ENCODE measurements around the gene STN1. TPM values are rescaled to one million over a fixed set of nuclear protein-coding genes. Genes with fewer than 3 reads are reported as not detected.

STN1 gene
- total and polyA plus RNA-seq, 2 of the 4 experiments (the other 2 are of a cell fraction), result 17.8 to 32.3 TPM

GRCh38 chr10:103966671-103967447, 48.9 kb upstream of the STN1 start, which contains the start of gene SLK:
Gene SLK (plus strand): TSS chr10:103967140. CDS start chr10:103967746, 606 bp downstream.
- Histone ChIP-seq H3K4me2 (ENCODE audit: low read depth, low read length) (peak within 1 kb of the TSS; percentile 78), H4K20me1 (ENCODE audit: insufficient read depth, low read length) (peaks cover 18% of the 10 kb centered on the region; the same call in 1 of the 2 replicates), H3K27ac (ENCODE audit: insufficient read depth, low read length) (peak within 1 kb of the TSS; percentile 65), H3K79me1 (ENCODE audit: low read depth in 1 of 2, low read length in 2 of 2) (peaks cover 9 to 30% of the 10 kb centered on the region in 2 experiments; a peak in 3 of 4 replicates), H3K4me3 (ENCODE audit: insufficient read depth, low read depth, low read length) (peak within 1 kb of the TSS; percentile 93), H3K9me1 (ENCODE audit: insufficient read depth, low read length) (peaks cover 3% of the 10 kb centered on the region), H2BK15ac (ENCODE audit: low read depth, low read length) (peak within 1 kb of the TSS; percentile 62; the same call in 1 of the 3 replicates), H3K9ac (ENCODE audit: low read depth, low read length) (peak within 1 kb of the TSS; percentile 82), H3K18ac (ENCODE audit: low read depth, low read length) (peak within 1 kb of the TSS; percentile 84), H4K5ac (ENCODE audit: low read depth, low read length) (peak within 1 kb of the TSS; percentile 88), H3K4ac (ENCODE audit: low read depth, low read length) (peak within 1 kb of the TSS; percentile 93), H3K9me3 (ENCODE audit: control insufficient read depth, insufficient read depth, low read length) (no peaks in the 10 kb centered on the region), H2BK120ac (ENCODE audit: low read depth, low read length) (peak within 1 kb of the TSS; percentile 93), H2BK20ac (ENCODE audit: low read depth, low read length) (peak within 1 kb of the TSS; percentile 81; the same call in 1 of the 2 replicates), H3K56ac (ENCODE audit: extremely low read depth, insufficient read depth, low read length) (peak within 1 kb of the TSS; percentile 48), H2AK5ac (ENCODE audit: low read depth, low read length) (no peak within 1 kb of the TSS; the same call in 1 of the 2 replicates), H4K8ac (ENCODE audit: low read depth in 2 of 2, low read length in 2 of 2) (peak within 1 kb of the TSS; percentile 74 to 97), H2AFZ (replicated peaks; ENCODE audit: low read length, poor library complexity) (peak within 1 kb of the TSS; percentile 100), H3K36me3 (ENCODE audit: control insufficient read depth, insufficient read depth, low read length) (no peaks in the 10 kb centered on the region), H2BK5ac (ENCODE audit: low read depth, low read length, poor library complexity, severe bottlenecking) (peak within 1 kb of the TSS; percentile 67), H3K4me1 (ENCODE audit: control insufficient read depth, insufficient read depth, low read length) (no peaks in the 10 kb centered on the region; the same call in 1 of the 2 replicates), H3K27me3 (ENCODE audit: control insufficient read depth, insufficient read depth, low read length) (no peaks in the 10 kb centered on the region), H3K14ac (replicated peaks; ENCODE audit: low read depth, low read length) (peak within 1 kb of the TSS; percentile 97), H2AK9ac (replicated peaks; ENCODE audit: low read depth, low read length, poor library complexity) (peak within 1 kb of the TSS; percentile 80), H3K23ac (ENCODE audit: low read depth, low read length) (peak within 1 kb of the TSS; percentile 98), H4K91ac (ENCODE audit: insufficient read depth, low read depth, low read length) (peak within 1 kb of the TSS; percentile 79)
- intact Hi-C loops (cut with micrococcal nuclease) (loop anchor here (1.0 to 5.0 kb wide), 5 partner anchors 50 to 240 kb away; partner anchors contain the start of gene STN1), in situ Hi-C loops (cut with MboI; ENCODE audit: low sequenced_read_pairs) (no loop called here), dilution Hi-C loops (cut with HindIII; ENCODE audit: low sequenced_read_pairs, unreplicated experiment) (no loop called here)
- peak; percentile 79 for DNase-seq
- WGBS, 2 experiments (ENCODE audit: extremely low coverage in 2 of 2, insufficient read length in 1 of 2), result 0% methylated on average over 5 of the region's 92 CpGs; no CpG with 5 or more reads in 1 of the 2 experiments
- peak; percentile 90 for ATAC-seq (ENCODE audit: low read depth)
- CTCF ChIA-PET, result no interaction called here
- BruUV-seq (replicated peaks), result no TSS peak
- POLR2A ChIA-PET (ENCODE audit: unreplicated experiment), result no interaction called here
- TF ChIP-seq CTCF (conservative IDR thresholded peaks at IDR 0.05; ENCODE audit: low read depth, low read length) (no peak), MXI1 (IDR thresholded peaks at IDR 0.05; ENCODE audit: borderline replicate concordance, low read depth, low read length) (0 out of 2 replicates have a peak, but pooled peaks have one; percentile 25), CHD1 (IDR thresholded peaks at IDR 0.05; ENCODE audit: low read depth, low read length) (no peak), MAFK (IDR thresholded peaks at IDR 0.05; ENCODE audit: low read depth, low read length) (no peak), NFE2L2 (IDR thresholded peaks at IDR 0.05; ENCODE audit: low read depth, low read length) (no peak), BHLHE40 (IDR thresholded peaks at IDR 0.05; ENCODE audit: low read depth, low read length) (no peak; the same call in 1 of the 2 replicates), USF2 (IDR thresholded peaks at IDR 0.05; ENCODE audit: low read depth, low read length) (peak; percentile 82), RCOR1 (IDR thresholded peaks at IDR 0.05; ENCODE audit: insufficient replicate concordance, low read length) (no peak), ELK1 (IDR thresholded peaks at IDR 0.05; ENCODE audit: borderline replicate concordance, low read depth, low read length) (no peak), SMC3 (IDR thresholded peaks at IDR 0.05; ENCODE audit: low read depth, low read length) (no peak), RFX5 (IDR thresholded peaks at IDR 0.05; ENCODE audit: low read depth, low read length) (no peak), CEBPB (IDR thresholded peaks at IDR 0.05; ENCODE audit: low read depth, low read length) (no peak), FOS (IDR thresholded peaks at IDR 0.05; ENCODE audit: low read depth, low read length) (0 out of 2 replicates have a peak, but pooled peaks have one; percentile 3)

Data from IMR-90 (cell line).